ENCODE results near the gene GNL2.

The GNL2 gene

GRCh38 chr1:37595440-37596181 lies at the start of gene GNL2:
Gene GNL2, minus strand, starts transcription at chr1:37595937. Its CDS starts 115 bp downstream, at chr1:37595822.
- TF ChIP-seq CTCF (conservative IDR thresholded peaks at IDR 0.05; ENCODE audit: low read depth), result no peak
- CTCF ChIA-PET, result interaction anchor here (0.6 kb wide), 3 partner anchors 67 to 270 kb away, joined by 3 to 4 read pairs (median 3); no protein-coding TSS in a partner anchor
- peak within 1 kb of the TSS; percentile 65 for H3K27ac ChIP-seq
- POLR2A ChIA-PET (ENCODE audit: low non-redundant PET), result no interaction called here
- peak; percentile 97 for DNase-seq (ENCODE audit: low spot score)

- no peak overlapping the region for H3K27ac ChIP-seq
- CTCF ChIA-PET, result interaction anchor here (0.6 kb wide), 1 partner anchor 63 kb away, joined by 4 read pairs; no protein-coding TSS in a partner anchor
- POLR2A ChIA-PET (ENCODE audit: low non-redundant PET), result no interaction called here
- no peak for TF ChIP-seq CTCF (conservative IDR thresholded peaks at IDR 0.05; ENCODE audit: low read depth)
- no peak for DNase-seq (ENCODE audit: low spot score)
These were observed 45.3 kb upstream of the GNL2 start for GRCh38 chr1:37641059-37641458.

- no peak for TF ChIP-seq CTCF (conservative IDR thresholded peaks at IDR 0.05; ENCODE audit: low read depth)
- H3K27ac ChIP-seq, result no peak overlapping the region
- POLR2A ChIA-PET (ENCODE audit: low non-redundant PET), result no interaction called here
- CTCF ChIA-PET, result interaction anchor here (0.6 kb wide), 1 partner anchor 32 kb away, joined by 3 read pairs; no protein-coding TSS in a partner anchor
- no peak for DNase-seq (ENCODE audit: low spot score)
These were observed 40.7 kb upstream of the GNL2 start for GRCh38 chr1:37636435-37636834.

GRCh38 chr1:37634992-37635902 lies 39.5 kb upstream of the GNL2 start:
- ChIA-PET POLR2A (ENCODE audit: low non-redundant PET) (no interaction called here), CTCF (interaction anchor here (0.6 to 2.1 kb wide), 2 partner anchors 31 to 355 kb away, joined by 4 to 12 read pairs; no protein-coding TSS in a partner anchor)
- H3K27ac ChIP-seq, result no peak overlapping the region
- no peak for TF ChIP-seq CTCF (conservative IDR thresholded peaks at IDR 0.05; ENCODE audit: low read depth)
- no peak for DNase-seq (ENCODE audit: low spot score)

GRCh38 chr1:37634244-37634991 lies 38.7 kb upstream of the GNL2 start, which contains the start of gene RSPO1:
Gene RSPO1, minus strand, starts transcription at chr1:37634892. Its CDS starts 5,231 bp downstream, at chr1:37629661.
- ChIA-PET CTCF (interaction anchor here (0.6 to 2.1 kb wide), 3 partner anchors 11 to 356 kb away, joined by 4 to 12 read pairs (median 5); no protein-coding TSS in a partner anchor), POLR2A (ENCODE audit: low non-redundant PET) (interaction anchor here (0.6 kb wide), 1 partner anchor 20 kb away, joined by 12 read pairs; no protein-coding TSS in a partner anchor)
- H3K27ac ChIP-seq, result no peak within 1 kb of the TSS
- TF ChIP-seq CTCF (conservative IDR thresholded peaks at IDR 0.05; ENCODE audit: low read depth), result no peak
- peak; percentile 24 for DNase-seq (ENCODE audit: low spot score)

Data from RWPE1 (cell line).